ENCODE data around the gene SNAPC5. TPM values are rescaled to one million over a fixed set of nuclear protein-coding genes. Genes with fewer than 3 reads are reported as not detected.

SNAPC5 gene
- total and polyA plus RNA-seq, 2 of the 13 experiments (the other 11 are each of a cell fraction or from before 2014, with no cell fraction given): 14.8 to 36.2 TPM

DNA sequence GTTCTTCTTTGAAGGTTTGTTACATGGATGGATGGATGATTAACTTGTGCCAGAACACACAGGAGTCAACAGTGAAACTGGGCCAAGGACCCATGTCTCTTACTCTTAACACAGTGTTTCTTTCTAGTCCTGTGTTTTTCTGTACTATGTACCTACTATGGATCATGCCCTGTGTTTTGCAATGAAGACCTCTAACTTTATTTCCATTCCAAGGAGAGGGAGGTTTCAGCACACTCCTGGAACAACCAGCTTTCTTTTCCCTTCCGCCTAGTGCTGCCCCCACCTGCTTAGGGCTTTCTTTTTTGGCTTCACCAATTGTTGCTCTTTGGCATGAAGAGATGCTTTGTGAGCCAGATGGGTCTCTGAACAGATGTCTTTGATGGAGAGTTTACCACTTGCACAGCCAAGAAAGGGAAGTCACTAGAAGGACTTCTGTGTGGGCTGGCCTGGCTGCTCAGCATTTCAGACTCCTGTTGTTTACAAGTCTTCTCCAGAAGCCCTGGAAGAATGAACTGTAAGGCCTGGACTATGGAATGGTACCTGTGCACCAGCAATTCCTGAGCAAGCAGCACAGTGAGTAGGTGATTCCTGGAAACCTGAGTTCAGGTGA is 44.5 kb downstream of the SNAPC5 start (continued):
- no peak; the same call in 1 of the 2 replicates for TF ChIP-seq HDAC1 (CRISPR knock-in tag; IDR thresholded peaks at IDR 0.05)
- TF ChIP-seq ZNF382 (CRISPR knock-in tag; IDR thresholded peaks at IDR 0.05; ENCODE audit: borderline replicate concordance): no peak
- no peak for TF ChIP-seq ZNF788 (CRISPR knock-in tag; IDR thresholded peaks at IDR 0.05; ENCODE audit: borderline replicate concordance)
- TF ChIP-seq ZNF891 (CRISPR knock-in tag; IDR thresholded peaks at IDR 0.05): no peak
- TF ChIP-seq, protein P1, sequence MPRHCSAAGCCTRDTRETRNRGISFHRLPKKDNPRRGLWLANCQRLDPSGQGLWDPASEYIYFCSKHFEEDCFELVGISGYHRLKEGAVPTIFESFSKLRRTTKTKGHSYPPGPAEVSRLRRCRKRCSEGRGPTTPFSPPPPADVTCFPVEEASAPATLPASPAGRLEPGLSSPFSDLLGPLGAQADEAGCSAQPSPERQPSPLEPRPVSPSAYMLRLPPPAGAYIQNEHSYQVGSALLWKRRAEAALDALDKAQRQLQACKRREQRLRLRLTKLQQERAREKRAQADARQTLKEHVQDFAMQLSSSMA (CRISPR knock-in tag; IDR thresholded peaks at IDR 0.05): no peak
- TF ChIP-seq ZSCAN22 (CRISPR knock-in tag; IDR thresholded peaks at IDR 0.05): no peak
- no peak for TF ChIP-seq ZNF782 (CRISPR knock-in tag; IDR thresholded peaks at IDR 0.05; ENCODE audit: borderline replicate concordance)
- TF ChIP-seq EP300 (IDR thresholded peaks at IDR 0.05; ENCODE audit: low read depth in 2 of 2, low read length in 2 of 2): peak in 1 of 2 experiments; percentile 64; a peak in 2 of 4 replicates
- TF ChIP-seq EP300 (CRISPR knock-in tag; IDR thresholded peaks at IDR 0.05; ENCODE audit: borderline replicate concordance): peak; percentile 28; the same call in 1 of the 2 replicates
- no peak for TF ChIP-seq ZNF589 (CRISPR knock-in tag; conservative IDR thresholded peaks at IDR 0.05)
- TF ChIP-seq KDM6A (CRISPR knock-in tag; IDR thresholded peaks at IDR 0.05; ENCODE audit: low read depth): 0 out of 2 replicates have a peak, but pooled peaks have one; percentile 25
- TF ChIP-seq, protein P2, sequence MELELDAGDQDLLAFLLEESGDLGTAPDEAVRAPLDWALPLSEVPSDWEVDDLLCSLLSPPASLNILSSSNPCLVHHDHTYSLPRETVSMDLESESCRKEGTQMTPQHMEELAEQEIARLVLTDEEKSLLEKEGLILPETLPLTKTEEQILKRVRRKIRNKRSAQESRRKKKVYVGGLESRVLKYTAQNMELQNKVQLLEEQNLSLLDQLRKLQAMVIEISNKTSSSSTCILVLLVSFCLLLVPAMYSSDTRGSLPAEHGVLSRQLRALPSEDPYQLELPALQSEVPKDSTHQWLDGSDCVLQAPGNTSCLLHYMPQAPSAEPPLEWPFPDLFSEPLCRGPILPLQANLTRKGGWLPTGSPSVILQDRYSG (CRISPR knock-in tag; IDR thresholded peaks at IDR 0.05): no peak
- TF ChIP-seq SKI (IDR thresholded peaks at IDR 0.05; ENCODE audit: partially characterized antibody): no peak
- TF ChIP-seq EEA1 (CRISPR knock-in tag; IDR thresholded peaks at IDR 0.05; ENCODE audit: borderline replicate concordance): no peak
- TF ChIP-seq TFE3 (CRISPR knock-in tag; IDR thresholded peaks at IDR 0.05): no peak
- peak; percentile 70; the same call in 1 of the 2 replicates for TF ChIP-seq FOXO1 (CRISPR knock-in tag; IDR thresholded peaks at IDR 0.05)
- peak; percentile 42; the same call in 1 of the 2 replicates for TF ChIP-seq THAP11 (CRISPR knock-in tag; IDR thresholded peaks at IDR 0.05)
- TF ChIP-seq CBX5 (CRISPR knock-in tag; IDR thresholded peaks at IDR 0.05; ENCODE audit: borderline replicate concordance): no peak
- TF ChIP-seq SCMH1 (CRISPR knock-in tag; IDR thresholded peaks at IDR 0.05; ENCODE audit: borderline replicate concordance): no peak
- TF ChIP-seq ZSCAN31 (CRISPR knock-in tag; IDR thresholded peaks at IDR 0.05; ENCODE audit: low read depth): no peak
- no peak for TF ChIP-seq GRHL1 (CRISPR knock-in tag; conservative IDR thresholded peaks at IDR 0.05)
- TF ChIP-seq ZNF564 (CRISPR knock-in tag; IDR thresholded peaks at IDR 0.05): no peak

Data from HepG2 (cell line).